ENCODE measurements around the gene LDLRAD3.

LDLRAD3 gene

GRCh38 chr11:36167073-36167472, 223.2 kb downstream of the LDLRAD3 start:
- TF ChIP-seq ZFP30 (CRISPR knock-in tag; IDR thresholded peaks at IDR 0.05) (no peak), TCF4 (CRISPR knock-in tag; IDR thresholded peaks at IDR 0.05; ENCODE audit: borderline replicate concordance) (no peak), PPARA (CRISPR knock-in tag; IDR thresholded peaks at IDR 0.05; ENCODE audit: borderline replicate concordance) (no peak), CSDC2 (CRISPR knock-in tag; IDR thresholded peaks at IDR 0.05) (no peak), RARB (CRISPR knock-in tag; IDR thresholded peaks at IDR 0.05) (no peak), ZC3H10 (CRISPR knock-in tag; IDR thresholded peaks at IDR 0.05) (no peak), TOX (CRISPR knock-in tag; IDR thresholded peaks at IDR 0.05; ENCODE audit: borderline replicate concordance) (no peak), CREB5 (CRISPR knock-in tag; IDR thresholded peaks at IDR 0.05; ENCODE audit: low read depth) (no peak), ZNF8 (CRISPR knock-in tag; IDR thresholded peaks at IDR 0.05) (no peak), ISL1 (CRISPR knock-in tag; IDR thresholded peaks at IDR 0.05) (no peak), CSRNP3 (CRISPR knock-in tag; IDR thresholded peaks at IDR 0.05) (no peak)
- no peak for ATAC-seq

- TF ChIP-seq POU6F1 (CRISPR knock-in tag; IDR thresholded peaks at IDR 0.05; ENCODE audit: borderline replicate concordance, low read depth) = no peak
- TF ChIP-seq ESRRG (CRISPR knock-in tag; IDR thresholded peaks at IDR 0.05) = no peak
- no peak for TF ChIP-seq RARB (CRISPR knock-in tag; IDR thresholded peaks at IDR 0.05)
- ATAC-seq = no peak
Observed at GRCh38 chr11:36167729-36168128, 223.9 kb downstream of the LDLRAD3 start.

GRCh38 chr11:36177836-36178235, 234.0 kb downstream of the LDLRAD3 start:
- ATAC-seq = no peak
- TF ChIP-seq ARNTL (CRISPR knock-in tag; IDR thresholded peaks at IDR 0.05; ENCODE audit: borderline replicate concordance, low read depth) (no peak), RARB (CRISPR knock-in tag; IDR thresholded peaks at IDR 0.05) (no peak), PATZ1 (CRISPR knock-in tag; IDR thresholded peaks at IDR 0.05; ENCODE audit: borderline replicate concordance) (no peak), ZFP30 (CRISPR knock-in tag; IDR thresholded peaks at IDR 0.05) (no peak), CREB5 (CRISPR knock-in tag; IDR thresholded peaks at IDR 0.05; ENCODE audit: low read depth) (no peak), TCF4 (CRISPR knock-in tag; IDR thresholded peaks at IDR 0.05; ENCODE audit: borderline replicate concordance) (no peak), ZC3H10 (CRISPR knock-in tag; IDR thresholded peaks at IDR 0.05) (no peak), GLIS3 (CRISPR knock-in tag; IDR thresholded peaks at IDR 0.05) (no peak), ZNF565 (CRISPR knock-in tag; conservative IDR thresholded peaks at IDR 0.05; ENCODE audit: low read depth) (no peak), PPARA (CRISPR knock-in tag; IDR thresholded peaks at IDR 0.05; ENCODE audit: borderline replicate concordance) (no peak), OSR1 (CRISPR knock-in tag; IDR thresholded peaks at IDR 0.05) (no peak), POU6F1 (CRISPR knock-in tag; IDR thresholded peaks at IDR 0.05; ENCODE audit: borderline replicate concordance, low read depth) (no peak)

Measured in SK-N-SH treated with all-trans-retinoic acid at 6 μM for 48 hours (cell line).